ENCODE data around the gene ATP13A2.

DNA sequence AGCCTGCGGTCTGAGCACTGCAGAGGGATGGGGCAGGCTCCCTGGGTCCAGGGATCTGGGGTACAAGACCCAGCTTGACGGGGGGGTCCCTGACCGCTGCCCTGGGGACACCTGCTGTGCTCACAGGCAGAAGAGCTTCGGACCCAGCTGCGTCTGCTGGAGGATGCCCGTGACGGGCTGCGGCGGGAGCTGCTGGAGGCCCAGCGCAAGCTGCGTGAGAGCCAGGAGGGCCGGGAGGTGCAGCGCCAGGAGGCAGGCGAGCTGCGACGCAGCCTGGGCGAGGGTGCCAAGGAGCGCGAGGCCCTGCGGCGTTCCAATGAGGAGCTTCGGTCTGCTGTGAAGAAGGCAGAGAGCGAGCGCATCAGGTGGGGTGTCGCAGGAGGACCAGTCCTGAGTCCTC is 56.5 kb downstream of the ATP13A2 start:
- TF ChIP-seq, protein P1, sequence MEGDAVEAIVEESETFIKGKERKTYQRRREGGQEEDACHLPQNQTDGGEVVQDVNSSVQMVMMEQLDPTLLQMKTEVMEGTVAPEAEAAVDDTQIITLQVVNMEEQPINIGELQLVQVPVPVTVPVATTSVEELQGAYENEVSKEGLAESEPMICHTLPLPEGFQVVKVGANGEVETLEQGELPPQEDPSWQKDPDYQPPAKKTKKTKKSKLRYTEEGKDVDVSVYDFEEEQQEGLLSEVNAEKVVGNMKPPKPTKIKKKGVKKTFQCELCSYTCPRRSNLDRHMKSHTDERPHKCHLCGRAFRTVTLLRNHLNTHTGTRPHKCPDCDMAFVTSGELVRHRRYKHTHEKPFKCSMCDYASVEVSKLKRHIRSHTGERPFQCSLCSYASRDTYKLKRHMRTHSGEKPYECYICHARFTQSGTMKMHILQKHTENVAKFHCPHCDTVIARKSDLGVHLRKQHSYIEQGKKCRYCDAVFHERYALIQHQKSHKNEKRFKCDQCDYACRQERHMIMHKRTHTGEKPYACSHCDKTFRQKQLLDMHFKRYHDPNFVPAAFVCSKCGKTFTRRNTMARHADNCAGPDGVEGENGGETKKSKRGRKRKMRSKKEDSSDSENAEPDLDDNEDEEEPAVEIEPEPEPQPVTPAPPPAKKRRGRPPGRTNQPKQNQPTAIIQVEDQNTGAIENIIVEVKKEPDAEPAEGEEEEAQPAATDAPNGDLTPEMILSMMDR (conservative IDR thresholded peaks at IDR 0.05; ENCODE audit: low read depth, low read length) = no peak
- TF ChIP-seq EZH2 (IDR thresholded peaks at IDR 0.05; ENCODE audit: low read length, unreplicated experiment) = no peak
